Liver (tissue), 9 donors: ENCODE measurements around the gene ROPN1L. TPM values are rescaled to one million over a fixed set of nuclear protein-coding genes. Genes with fewer than 3 reads are reported as not detected.
"Not testable (repeated sequence)": the region's sequence is repeated elsewhere in the genome, so short reads cannot be mapped to it uniquely, and the experiment has no call there.

Experiments
- DNase-seq: peaks from one replicate; pipeline ENCODE4 v3.0.0-alpha.2; 2017; ENCODE audit warnings: low spot score
- H3K27ac ChIP-seq, 2 donors: one replicate each; pipeline ENCODE4 v1.7.0; 2013; ENCODE audit warnings: inconsistent platforms in 2 of 2, low read length in 2 of 2, control low read depth in 1 of 2, low read depth in 1 of 2, mild to moderate bottlenecking in 1 of 2
- H3K27me3 ChIP-seq, 4 donors: one replicate each; pipeline versions ENCODE4 v1.6.1 to v1.7.0; 2013; ENCODE audit warnings: low read length in 3 of 4, inconsistent platforms in 1 of 4, mild to moderate bottlenecking in 1 of 4, moderate library complexity in 1 of 4; ENCODE audit not compliant: control insufficient read depth in 4 of 4, insufficient read depth in 4 of 4
- H3K36me3 ChIP-seq, 4 donors: one replicate each; pipeline versions ENCODE4 v1.6.1 to v1.7.0; 2013; ENCODE audit warnings: low read length in 3 of 4, mild to moderate bottlenecking in 3 of 4, low read depth in 1 of 4, moderate library complexity in 1 of 4; ENCODE audit not compliant: control insufficient read depth in 4 of 4, insufficient read depth in 3 of 4
- H3K4me1 ChIP-seq, 4 donors: one replicate each; pipeline versions ENCODE4 v1.6.1 to v1.7.0; 2013; ENCODE audit warnings: low read length in 3 of 4, mild to moderate bottlenecking in 3 of 4, moderate library complexity in 1 of 4; ENCODE audit not compliant: control insufficient read depth in 4 of 4, insufficient read depth in 4 of 4
- H3K4me3 ChIP-seq, 3 donors: one replicate each; pipeline versions ENCODE4 v1.6.1 to v1.7.0; 2013; ENCODE audit warnings: low read length in 3 of 3, control low read depth in 1 of 3, low read depth in 1 of 3, mild to moderate bottlenecking in 1 of 3
- H3K9ac ChIP-seq, 2 donors: one replicate each; pipeline ENCODE4 v1.7.0; 2013; ENCODE audit warnings: low read length in 2 of 2, mild to moderate bottlenecking in 2 of 2, moderate library complexity in 2 of 2, control low read depth in 1 of 2, low read depth in 1 of 2
- H3K9me3 ChIP-seq, 4 donors: one replicate each; pipeline versions ENCODE4 v1.6.1 to v1.7.0; 2013; ENCODE audit warnings: low read length in 3 of 4; ENCODE audit not compliant: control insufficient read depth in 4 of 4
- ATF3 ChIP-seq: IDR thresholded peaks from 2 replicates; pipeline ENCODE4 v1.6.1; 2016; ENCODE audit warnings: antibody characterized with exemption
- CTCF ChIP-seq: fragments of 150-350 bp; IDR thresholded peaks from 2 replicates; pipeline ENCODE4 v1.5.1; 2017; ENCODE audit warnings: improper control_type of control experiment, low read depth, low read length; ENCODE audit not compliant: missing input control
- EGR1 ChIP-seq, 2 donors: IDR thresholded peaks; 2 replicates each; pipeline ENCODE4 v1.6.1; 2016 to 2018; ENCODE audit warnings: antibody characterized with exemption in 2 of 2, low read depth in 2 of 2
- FOXA1 ChIP-seq: IDR thresholded peaks from 2 replicates; pipeline ENCODE4 v1.6.1; 2016; ENCODE audit warnings: antibody characterized with exemption
- GABPA ChIP-seq, 2 donors: IDR thresholded peaks in 1 of 2; conservative IDR thresholded peaks in 1 of 2; 2 replicates each; pipeline ENCODE4 v1.6.1; 2016; ENCODE audit warnings: antibody characterized with exemption in 2 of 2, mild to moderate bottlenecking in 1 of 2, moderate library complexity in 1 of 2
- HNF4A ChIP-seq, 2 donors: conservative IDR thresholded peaks; 2 replicates each; pipeline ENCODE4 v1.6.1; 2016; ENCODE audit warnings: antibody characterized with exemption in 2 of 2, mild to moderate bottlenecking in 2 of 2
- HNF4G ChIP-seq: IDR thresholded peaks from 2 replicates; pipeline ENCODE4 v1.6.1; 2016; ENCODE audit warnings: antibody characterized with exemption
- JUND ChIP-seq, 2 donors: IDR thresholded peaks; 2 replicates each; pipeline ENCODE4 v1.6.1; 2016; ENCODE audit warnings: antibody characterized with exemption in 2 of 2
- NR2F2 ChIP-seq: IDR thresholded peaks from 2 replicates; pipeline ENCODE4 v1.6.1; 2016; ENCODE audit warnings: antibody characterized with exemption
- RAD21 ChIP-seq, 2 donors: IDR thresholded peaks; 2 replicates each; pipeline ENCODE4 v1.6.1; 2016; ENCODE audit warnings: antibody characterized with exemption in 2 of 2, mild to moderate bottlenecking in 2 of 2
- RXRA ChIP-seq, 2 donors: IDR thresholded peaks; 2 replicates each; pipeline ENCODE4 v1.6.1; 2017 to 2018; ENCODE audit warnings: antibody characterized with exemption in 2 of 2, mild to moderate bottlenecking in 1 of 2
- SP1 ChIP-seq: IDR thresholded peaks from 2 replicates; pipeline ENCODE4 v1.6.1; 2018; ENCODE audit warnings: antibody characterized with exemption, mild to moderate bottlenecking
- TAF1 ChIP-seq: conservative IDR thresholded peaks from 2 replicates; pipeline ENCODE4 v1.6.1; 2016; ENCODE audit warnings: antibody characterized with exemption, mild to moderate bottlenecking
- YY1 ChIP-seq: IDR thresholded peaks from 2 replicates; pipeline ENCODE4 v1.6.1; 2016; ENCODE audit warnings: antibody characterized with exemption, mild to moderate bottlenecking
- WGBS: extraction: QIAGEN DNeasy Blood & Tissue Kit; methylation state at CpG from one replicate; pipeline ENCODE4 v1.1.7; 2013; 5-methylcytosine and 5-hydroxymethylcytosine counted together
- polyA plus RNA-seq, 2 donors: library from polyadenylated mRNA; stranded (reverse) in 1 of 2; unstranded in 1 of 2; fragments of 200-250 nt in 1 of 2; fragments of >200 nt in 1 of 2; fragmentation: Nextera tagmentation in 1 of 2; extraction: Ambion mirVana in 1 of 2; gene quantifications; one replicate each; pipeline versions ENCODE4 v1.2.1 to v1.2.3, GENCODE V29; 2013 to 2015
- total RNA-seq, 2 donors: library from RNA; depleted of rRNA; stranded (reverse); fragments of >200 nt; gene quantifications; one replicate each; pipeline ENCODE4 v1.2.3, GENCODE V29; 2014
- TF ChIP-seq, protein P1 (sequence below): IDR thresholded peaks from 2 replicates; pipeline ENCODE4 v1.6.1; 2016; ENCODE audit warnings: antibody characterized with exemption
- TF ChIP-seq, protein P2 (sequence below): IDR thresholded peaks from 2 replicates; pipeline ENCODE4 v1.6.1; 2016; ENCODE audit warnings: antibody characterized with exemption, mild to moderate bottlenecking
- TF ChIP-seq, protein P3 (sequence below): IDR thresholded peaks from 2 replicates; pipeline ENCODE4 v1.6.1; 2016; ENCODE audit warnings: antibody characterized with exemption
- donor health status: healthy.
- donor health status: healthy.
- donor health status: healthy.
- donor health status: healthy.
- donor health status: healthy.

Gene ROPN1L
- total and polyA plus RNA-seq, 4 donors = 0.25 to 1.3 (median 0.87) TPM

- Histone ChIP-seq H3K27ac (no peak overlapping the region), H3K4me1 (no peaks in the 10 kb centered on the region), H3K36me3 (no peaks in the 10 kb centered on the region), H3K9ac (no peak overlapping the region), H3K27me3 (no peaks in the 10 kb centered on the region), H3K9me3 (peaks cover 2 to 9% (median 4%) of the 10 kb centered on the region in 4 donors), H3K4me3 (no peak overlapping the region)
- TF ChIP-seq RXRA (IDR thresholded peaks at IDR 0.05) (no peak), GABPA (IDR thresholded peaks at IDR 0.05 in 1 of 2, conservative IDR thresholded peaks at IDR 0.05 in 1 of 2) (no peak), FOXA1 (no peak), CTCF (no peak), TAF1 (no peak), SP1 (no peak), HNF4A (conservative IDR thresholded peaks at IDR 0.05) (no peak), JUND (IDR thresholded peaks at IDR 0.05) (no peak), RAD21 (IDR thresholded peaks at IDR 0.05) (no peak), ATF3 (no peak), YY1 (no peak), NR2F2 (no peak), HNF4G (no peak), EGR1 (IDR thresholded peaks at IDR 0.05; ENCODE audit: low read depth in 2 of 2) (no peak)
- TF ChIP-seq, protein P1, sequence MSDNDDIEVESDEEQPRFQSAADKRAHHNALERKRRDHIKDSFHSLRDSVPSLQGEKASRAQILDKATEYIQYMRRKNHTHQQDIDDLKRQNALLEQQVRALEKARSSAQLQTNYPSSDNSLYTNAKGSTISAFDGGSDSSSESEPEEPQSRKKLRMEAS = no peak
- TF ChIP-seq, protein P2, sequence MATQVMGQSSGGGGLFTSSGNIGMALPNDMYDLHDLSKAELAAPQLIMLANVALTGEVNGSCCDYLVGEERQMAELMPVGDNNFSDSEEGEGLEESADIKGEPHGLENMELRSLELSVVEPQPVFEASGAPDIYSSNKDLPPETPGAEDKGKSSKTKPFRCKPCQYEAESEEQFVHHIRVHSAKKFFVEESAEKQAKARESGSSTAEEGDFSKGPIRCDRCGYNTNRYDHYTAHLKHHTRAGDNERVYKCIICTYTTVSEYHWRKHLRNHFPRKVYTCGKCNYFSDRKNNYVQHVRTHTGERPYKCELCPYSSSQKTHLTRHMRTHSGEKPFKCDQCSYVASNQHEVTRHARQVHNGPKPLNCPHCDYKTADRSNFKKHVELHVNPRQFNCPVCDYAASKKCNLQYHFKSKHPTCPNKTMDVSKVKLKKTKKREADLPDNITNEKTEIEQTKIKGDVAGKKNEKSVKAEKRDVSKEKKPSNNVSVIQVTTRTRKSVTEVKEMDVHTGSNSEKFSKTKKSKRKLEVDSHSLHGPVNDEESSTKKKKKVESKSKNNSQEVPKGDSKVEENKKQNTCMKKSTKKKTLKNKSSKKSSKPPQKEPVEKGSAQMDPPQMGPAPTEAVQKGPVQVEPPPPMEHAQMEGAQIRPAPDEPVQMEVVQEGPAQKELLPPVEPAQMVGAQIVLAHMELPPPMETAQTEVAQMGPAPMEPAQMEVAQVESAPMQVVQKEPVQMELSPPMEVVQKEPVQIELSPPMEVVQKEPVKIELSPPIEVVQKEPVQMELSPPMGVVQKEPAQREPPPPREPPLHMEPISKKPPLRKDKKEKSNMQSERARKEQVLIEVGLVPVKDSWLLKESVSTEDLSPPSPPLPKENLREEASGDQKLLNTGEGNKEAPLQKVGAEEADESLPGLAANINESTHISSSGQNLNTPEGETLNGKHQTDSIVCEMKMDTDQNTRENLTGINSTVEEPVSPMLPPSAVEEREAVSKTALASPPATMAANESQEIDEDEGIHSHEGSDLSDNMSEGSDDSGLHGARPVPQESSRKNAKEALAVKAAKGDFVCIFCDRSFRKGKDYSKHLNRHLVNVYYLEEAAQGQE = no peak
- TF ChIP-seq, protein P3, sequence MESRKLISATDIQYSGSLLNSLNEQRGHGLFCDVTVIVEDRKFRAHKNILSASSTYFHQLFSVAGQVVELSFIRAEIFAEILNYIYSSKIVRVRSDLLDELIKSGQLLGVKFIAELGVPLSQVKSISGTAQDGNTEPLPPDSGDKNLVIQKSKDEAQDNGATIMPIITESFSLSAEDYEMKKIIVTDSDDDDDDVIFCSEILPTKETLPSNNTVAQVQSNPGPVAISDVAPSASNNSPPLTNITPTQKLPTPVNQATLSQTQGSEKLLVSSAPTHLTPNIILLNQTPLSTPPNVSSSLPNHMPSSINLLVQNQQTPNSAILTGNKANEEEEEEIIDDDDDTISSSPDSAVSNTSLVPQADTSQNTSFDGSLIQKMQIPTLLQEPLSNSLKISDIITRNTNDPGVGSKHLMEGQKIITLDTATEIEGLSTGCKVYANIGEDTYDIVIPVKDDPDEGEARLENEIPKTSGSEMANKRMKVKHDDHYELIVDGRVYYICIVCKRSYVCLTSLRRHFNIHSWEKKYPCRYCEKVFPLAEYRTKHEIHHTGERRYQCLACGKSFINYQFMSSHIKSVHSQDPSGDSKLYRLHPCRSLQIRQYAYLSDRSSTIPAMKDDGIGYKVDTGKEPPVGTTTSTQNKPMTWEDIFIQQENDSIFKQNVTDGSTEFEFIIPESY = no peak
- WGBS = 83% methylated on average over 4 of the region's 4 CpGs
- no peak for DNase-seq
Measured at GRCh38 chr5:10493884-10494283, 52.2 kb downstream of the ROPN1L start.

DNA sequence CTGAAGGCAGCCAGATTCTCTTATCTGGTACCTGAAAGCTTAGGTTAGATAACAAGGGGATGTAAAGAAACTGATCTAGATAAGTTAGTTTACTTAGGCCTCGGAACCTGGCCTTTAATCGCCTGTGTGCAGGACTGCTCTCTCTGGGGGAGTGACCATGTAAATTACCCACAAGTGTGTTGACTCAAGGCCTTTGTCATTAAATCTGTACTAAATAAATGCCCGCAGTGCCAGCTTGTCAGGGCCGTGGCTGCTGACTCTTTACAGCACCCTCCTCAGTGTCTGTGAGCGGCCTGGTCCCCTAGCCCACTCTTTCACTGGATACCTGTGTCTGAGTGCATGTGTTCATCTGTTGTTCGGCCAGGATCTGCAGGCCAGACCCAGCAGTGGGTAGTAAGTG is 52.8 kb downstream of the ROPN1L start:
- not testable (repeated sequence) for H3K4me1 ChIP-seq, H3K36me3 ChIP-seq, H3K27ac ChIP-seq, H3K9ac ChIP-seq, H3K9me3 ChIP-seq, H3K4me3 ChIP-seq, H3K27me3 ChIP-seq, DNase-seq
- WGBS = 75% methylated on average over 6 of the region's 6 CpGs
